Lung (tissue), 12 donors: ENCODE data around the gene UGT2B17. TPM values are rescaled to one million over a fixed set of nuclear protein-coding genes. Genes with fewer than 3 reads are reported as not detected.
"Not testable (repeated sequence)": the region's sequence is repeated elsewhere in the genome, so short reads cannot be mapped to it uniquely, and the experiment has no call there.

Source experiments
- ATAC-seq: fragments of 200-7000 bp; cut with Tn5 transposase; one replicate; pipeline ENCODE4 v1.9.1; 2020; ENCODE audit warnings: moderate number of reproducible peaks; ENCODE audit not compliant: insufficient read depth, low FRiP score
- DNase-seq, 3 donors: peaks; one replicate each; pipeline ENCODE4 v3.0.0-alpha.2; 2013 to 2017
- H3K27ac ChIP-seq, 2 donors: one replicate each; pipeline ENCODE4 v1.5.1; 2013; ENCODE audit warnings: mild to moderate bottlenecking in 2 of 2, moderate library complexity in 2 of 2, control low read depth in 1 of 2, inconsistent platforms in 1 of 2, low read depth in 1 of 2, low read length in 1 of 2
- H3K27me3 ChIP-seq, 3 donors: one replicate each; pipeline ENCODE4 v1.5.1; 2013; ENCODE audit warnings: low read length in 2 of 3; ENCODE audit not compliant: control insufficient read depth in 3 of 3, insufficient read depth in 3 of 3
- H3K36me3 ChIP-seq, 4 donors: one replicate each; pipeline ENCODE4 v1.5.1; 2013; ENCODE audit warnings: low read length in 4 of 4, mild to moderate bottlenecking in 1 of 4, moderate library complexity in 1 of 4; ENCODE audit not compliant: control insufficient read depth in 4 of 4, insufficient read depth in 4 of 4
- H3K4me1 ChIP-seq, 5 donors: one replicate each; pipeline ENCODE4 v1.5.1; 2013; ENCODE audit warnings: low read length in 5 of 5, mild to moderate bottlenecking in 2 of 5, moderate library complexity in 1 of 5; ENCODE audit not compliant: control insufficient read depth in 5 of 5, insufficient read depth in 5 of 5
- H3K4me3 ChIP-seq: one replicate; pipeline ENCODE4 v1.5.1; 2013; ENCODE audit warnings: mild to moderate bottlenecking, control low read depth, moderate library complexity
- H3K9ac ChIP-seq, 2 donors: one replicate each; pipeline ENCODE4 v1.5.1; 2013; ENCODE audit warnings: low read length in 2 of 2, control low read depth in 1 of 2; ENCODE audit not compliant: insufficient read depth in 1 of 2
- H3K9me3 ChIP-seq, 4 donors: one replicate each; pipeline ENCODE4 v1.5.1; 2013; ENCODE audit warnings: low read length in 3 of 4, mild to moderate bottlenecking in 1 of 4, moderate library complexity in 1 of 4; ENCODE audit not compliant: control insufficient read depth in 4 of 4, insufficient read depth in 3 of 4
- CTCF ChIP-seq: IDR thresholded peaks from 2 replicates; pipeline ENCODE4 v1.5.1; 2012; ENCODE audit warnings: mild to moderate bottlenecking; ENCODE audit errors: control extremely low read depth, extremely low read depth
- WGBS, 2 donors: extraction: QIAGEN DNeasy Blood & Tissue Kit; methylation state at CpG; one replicate each; pipeline ENCODE4 v1.1.7; 2013; 5-methylcytosine and 5-hydroxymethylcytosine counted together
- polyA plus RNA-seq, 2 donors: library from polyadenylated mRNA; stranded (reverse); fragments of 200-250 nt; gene quantifications; one replicate each; pipeline ENCODE4 v1.2.1, GENCODE V29; 2013
- total RNA-seq, 2 donors: library from RNA; depleted of rRNA in 1 of 2; stranded (reverse); fragments of >200 nt in 1 of 2; gene quantifications; one replicate each; pipeline ENCODE4 v1.2.1, GENCODE V29; 2014 to 2021
- donor health status: control.
- donor health status: control.
- donor health status: Bipolar disorder and iron deficiency.
- donor health status: healthy.
- donor health status: DM: yes; HTN: yes; CAD: no.

Gene UGT2B17
- total and polyA plus RNA-seq, 4 donors: 0.08 to 0.46 (median 0.33) TPM; not detected in 1

GRCh38 chr4:68553830-68554229 is 22.3 kb downstream of the UGT2B17 start:
- H3K4me1 ChIP-seq, H3K4me3 ChIP-seq, DNase-seq, H3K27me3 ChIP-seq, H3K27ac ChIP-seq, H3K9me3 ChIP-seq, ATAC-seq, H3K9ac ChIP-seq, H3K36me3 ChIP-seq: not testable (repeated sequence)
- 72 to 78% methylated on average over 1 of the region's 1 CpG for WGBS, 2 donors

GRCh38 chr4:68552818-68553811 is 23.0 kb downstream of the UGT2B17 start:
- WGBS, 2 donors: 59 to 75% methylated on average over 5 of the region's 5 CpGs
- ATAC-seq, DNase-seq: not testable (repeated sequence)

GRCh38 chr4:68542742-68543141 is 33.4 kb downstream of the UGT2B17 start:
- H3K4me1 ChIP-seq, H3K9ac ChIP-seq, ATAC-seq, DNase-seq, H3K4me3 ChIP-seq, H3K9me3 ChIP-seq, H3K27me3 ChIP-seq, H3K36me3 ChIP-seq, H3K27ac ChIP-seq: not testable (repeated sequence)
- WGBS, 2 donors: 88 to 91% methylated on average over 13 of the region's 13 CpGs

More at GRCh38 chr4:68552818-68553811, 23.0 kb downstream of the UGT2B17 start:
- H3K27me3 ChIP-seq, H3K9ac ChIP-seq, H3K4me3 ChIP-seq, H3K4me1 ChIP-seq, H3K27ac ChIP-seq, H3K36me3 ChIP-seq, H3K9me3 ChIP-seq: not testable (repeated sequence)

- Histone ChIP-seq H3K9ac (no peak overlapping the region), H3K4me3 (no peak overlapping the region), H3K36me3 (no peaks in the 10 kb centered on the region), H3K9me3 (no peaks in the 10 kb centered on the region), H3K4me1 (no peaks in the 10 kb centered on the region), H3K27ac (no peak overlapping the region), H3K27me3 (no peaks in the 10 kb centered on the region)
- TF ChIP-seq CTCF: no peak
- no peak for DNase-seq
- 89 to 91% methylated on average over 3 of the region's 3 CpGs for WGBS, 2 donors
- no peak for ATAC-seq
Measured at GRCh38 chr4:68536375-68536774, 39.7 kb downstream of the UGT2B17 start.

GRCh38 chr4:68535974-68536373 is 40.1 kb downstream of the UGT2B17 start:
- Histone ChIP-seq H3K27me3 (no peaks in the 10 kb centered on the region), H3K4me1 (no peaks in the 10 kb centered on the region), H3K9ac (no peak overlapping the region), H3K9me3 (no peaks in the 10 kb centered on the region), H3K36me3 (no peaks in the 10 kb centered on the region), H3K27ac (no peak overlapping the region), H3K4me3 (no peak overlapping the region)
- TF ChIP-seq CTCF: no peak
- ATAC-seq: no peak
- 81 to 87% methylated on average over 6 of the region's 6 CpGs for WGBS, 2 donors
- DNase-seq: no peak

GRCh38 chr4:68522232-68522631 is 53.9 kb downstream of the UGT2B17 start:
- 34 to 51% methylated on average over 1 of the region's 1 CpG for WGBS, 2 donors
- not testable (repeated sequence) for H3K9ac ChIP-seq, H3K27me3 ChIP-seq, H3K4me1 ChIP-seq, H3K27ac ChIP-seq, H3K36me3 ChIP-seq, DNase-seq, ATAC-seq, H3K4me3 ChIP-seq, H3K9me3 ChIP-seq
